Endothelial cell of umbilical vein (primary cell): ENCODE data around the gene SULT1A2. TPM values are rescaled to one million over a fixed set of nuclear protein-coding genes. Genes with fewer than 3 reads are reported as not detected.

ENCODE experiments used
- BruUV-seq: library from RNA; stranded (reverse); fragments of 400-500 nt; replicated peaks from 2 replicates; lab custom pipeline; 2021; lab: Mats Ljungman, UMichigan
- CTCF ChIA-PET: fragments of 300-600, 350-600 bp; sonication (Branson Sonifier 250); formaldehyde crosslinking; loops from one replicate; lab custom pipeline; 2021; ENCODE audit warnings: antibody characterized with exemption, inconsistent platforms; lab: Charles Lee
- POLR2A ChIA-PET: fragments of 300-600, 350-600 bp; sonication (Branson Sonifier 250); formaldehyde crosslinking; loops from one replicate; lab custom pipeline; 2021; ENCODE audit warnings: antibody characterized with exemption, inconsistent platforms; lab: Charles Lee
- DNase-seq: peaks from one replicate; pipeline ENCODE4 v3.0.0-alpha.2; 2011; ENCODE audit warnings: low read depth, low spot score
- FAIRE-seq: peaks from 2 replicates; lab custom pipeline; 2011; peaks lifted over from hg19 to GRCh38; lab: Jason Lieb, UNC
- H2AFZ ChIP-seq: 2 replicates; pipeline ENCODE4 v1.6.0; 2012; ENCODE audit warnings: low read depth, low read length, control low read depth, inconsistent platforms
- H3K27ac ChIP-seq: 2 replicates; pipeline ENCODE4 v1.5.1; 2011; ENCODE audit warnings: low read depth, mild to moderate bottlenecking, control low read depth, low read length, moderate library complexity; ENCODE audit not compliant: insufficient read depth
- H3K27me3 ChIP-seq, 2 experiments: 2 replicates each; pipeline versions ENCODE4 v1.6.0 to v1.6.1; 2011; ENCODE audit warnings: low read length in 2 of 2, mixed read lengths in 1 of 2; ENCODE audit not compliant: control insufficient read depth in 2 of 2, insufficient read depth in 2 of 2
- H3K36me3 ChIP-seq, 2 experiments: 2 replicates in 1 of 2; 3 replicates in 1 of 2; pipeline ENCODE4 v1.5.1; 2011; ENCODE audit warnings: low read length in 2 of 2, mild to moderate bottlenecking in 1 of 2, moderate library complexity in 1 of 2; ENCODE audit not compliant: control insufficient read depth in 2 of 2, insufficient read depth in 2 of 2; ENCODE audit errors: extremely low read depth in 1 of 2
- H3K4me1 ChIP-seq: 3 replicates; pipeline ENCODE4 v1.5.1; 2011; ENCODE audit warnings: mild to moderate bottlenecking, low read length; ENCODE audit not compliant: control insufficient read depth, insufficient read depth; ENCODE audit errors: extremely low read depth
- H3K4me2 ChIP-seq: 2 replicates; pipeline ENCODE4 v1.6.1; 2011; ENCODE audit warnings: low read length, control low read depth, mixed read lengths; ENCODE audit not compliant: insufficient read depth
- H3K4me3 ChIP-seq, 3 experiments: fragments of 200-600 bp in 1 of 3; sonication (generic), shearing (Covaris generic) in 1 of 3; replicated peaks in 1 of 3; 2 replicates each; pipeline ENCODE4 v1.5.1; 2011 to 2016; ENCODE audit warnings: control low read depth in 3 of 3, low read length in 3 of 3, mild to moderate bottlenecking in 2 of 3, inconsistent platforms in 1 of 3, low read depth in 1 of 3, moderate library complexity in 1 of 3; ENCODE audit not compliant: insufficient read depth in 1 of 3
- H3K79me2 ChIP-seq: 2 replicates; pipeline ENCODE4 v1.6.0; 2012; ENCODE audit warnings: low read length, inconsistent platforms; ENCODE audit not compliant: control insufficient read depth, insufficient read depth
- H3K9ac ChIP-seq: replicated peaks from 2 replicates; pipeline ENCODE3; 2011; ENCODE audit warnings: low read length, control low read depth; ENCODE audit not compliant: insufficient read depth; ENCODE audit errors: extremely low read depth
- H3K9me1 ChIP-seq: replicated peaks from 3 replicates; pipeline ENCODE4 v1.6.0; 2011; ENCODE audit warnings: mild to moderate bottlenecking, low read length; ENCODE audit not compliant: control insufficient read depth, insufficient read depth; ENCODE audit errors: extremely low read depth
- H3K9me3 ChIP-seq: replicated peaks from 2 replicates; pipeline ENCODE4 v1.5.1; 2012; ENCODE audit warnings: low read length, inconsistent platforms; ENCODE audit not compliant: control insufficient read depth, insufficient read depth
- H4K20me1 ChIP-seq: replicated peaks from 2 replicates; pipeline ENCODE3; 2011; ENCODE audit warnings: mild to moderate bottlenecking, low read length; ENCODE audit not compliant: control insufficient read depth, insufficient read depth; ENCODE audit errors: extremely low read depth
- EZH2 ChIP-seq: IDR thresholded peaks from 2 replicates; pipeline ENCODE4 v1.6.1; 2012; ENCODE audit warnings: borderline replicate concordance, low read depth, mild to moderate bottlenecking, moderate library complexity, low read length, inconsistent platforms; ENCODE audit not compliant: severe bottlenecking
- FOS ChIP-seq: IDR thresholded peaks from 2 replicates; pipeline ENCODE4 v1.6.1; 2011; ENCODE audit warnings: mild to moderate bottlenecking, low read length, moderate library complexity, borderline replicate concordance; ENCODE audit not compliant: insufficient read depth
- GATA2 ChIP-seq: IDR thresholded peaks from 2 replicates; pipeline ENCODE4 v1.7.0; 2011; ENCODE audit warnings: low read depth, mild to moderate bottlenecking, moderate library complexity, mixed read lengths, low read length; ENCODE audit not compliant: insufficient read length, insufficient read depth
- JUN ChIP-seq: IDR thresholded peaks from 2 replicates; pipeline ENCODE4 v1.6.1; 2011; ENCODE audit warnings: borderline replicate concordance, low read depth; ENCODE audit not compliant: insufficient read length, insufficient read depth
- MYC ChIP-seq: IDR thresholded peaks from one replicate; pipeline ENCODE4 v1.6.1; 2011; ENCODE audit warnings: mild to moderate bottlenecking, low read depth, low read length
- POLR2A ChIP-seq: IDR thresholded peaks from 2 replicates; pipeline ENCODE4 v1.6.1; 2012; ENCODE audit warnings: low read depth, mild to moderate bottlenecking, control low read depth, low read length
- POLR2AphosphoS5 ChIP-seq: IDR thresholded peaks from 2 replicates; pipeline ENCODE4 v1.6.1; 2012; ENCODE audit warnings: low read depth, mild to moderate bottlenecking, control low read depth, low read length, moderate library complexity; ENCODE audit not compliant: insufficient read depth
- dilution Hi-C: fragments of 300-500 bp; cut with MboI; formaldehyde crosslinking; loops from one replicate; pipeline ENCODE4 v1.15.0; 2019; ENCODE audit warnings: low sequenced_read_pairs; ENCODE audit not compliant: extremely low pct_ligation_motif_present
- intact Hi-C: fragments of 100-400 bp; cut with micrococcal nuclease; formaldehyde crosslinking; loops from one replicate; pipeline ENCODE4 v1.10.0; 2022
- polyA plus RNA-seq, 4 experiments: library from polyadenylated mRNA; depleted of rRNA in 3 of 4; stranded (reverse) in 3 of 4; unstranded in 1 of 4; fragments of >200 nt; gene quantifications; 2 replicates each; pipeline versions ENCODE4 v1.2.1 to v1.2.3, GENCODE V29; 2011 to 2012; ENCODE audit warnings: missing spikeins in 1 of 4
- total RNA-seq: library from RNA; stranded (reverse); gene quantifications from 2 replicates; pipeline ENCODE4 v1.2.3, GENCODE V29; 2021
- TF ChIP-seq, protein P1 (sequence below): IDR thresholded peaks from 2 replicates; pipeline ENCODE4 v1.6.1; 2011; ENCODE audit not compliant: insufficient read depth, insufficient read length
- TF ChIP-seq, protein P2 (sequence below), 2 donors: IDR thresholded peaks; 1 replicate in 1 of 2; 2 replicates in 1 of 2; pipeline ENCODE4 v1.5.1; 2011; ENCODE audit warnings: low read length in 2 of 2, mild to moderate bottlenecking in 2 of 2, moderate library complexity in 2 of 2, control low read depth in 1 of 2, inconsistent platforms in 1 of 2, low read depth in 1 of 2; ENCODE audit not compliant: insufficient read depth in 1 of 2; ENCODE audit errors: extremely low read depth in 1 of 2

The SULT1A2 gene
- total and polyA plus RNA-seq, 2 donors (not counting 3 experiments of a cell fraction or from before 2014, with no cell fraction given), result not detected

DNA sequence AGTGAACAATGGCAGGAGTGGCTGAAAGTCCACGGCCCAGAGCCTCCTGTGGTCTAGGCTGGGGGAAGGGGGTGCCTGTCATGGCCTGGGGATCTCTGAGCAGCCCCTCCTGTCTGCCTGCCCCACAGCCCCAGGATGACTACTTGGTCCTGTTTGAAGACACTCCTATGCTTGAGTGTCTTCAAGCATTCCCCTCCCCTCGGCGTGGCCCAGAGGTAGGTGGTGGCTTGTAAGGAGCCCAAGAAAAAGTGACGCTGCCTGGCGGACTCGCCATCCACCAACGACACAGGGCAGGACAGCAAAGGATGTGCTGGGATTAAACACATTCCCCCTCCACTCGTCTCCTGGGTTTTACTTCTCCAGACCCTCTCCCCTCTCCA, 7.3 kb upstream of the SULT1A2 start:
- DNase-seq (no peak), FAIRE-seq (no peak)
- no peak for TF ChIP-seq POLR2A
- TF ChIP-seq, protein P1, sequence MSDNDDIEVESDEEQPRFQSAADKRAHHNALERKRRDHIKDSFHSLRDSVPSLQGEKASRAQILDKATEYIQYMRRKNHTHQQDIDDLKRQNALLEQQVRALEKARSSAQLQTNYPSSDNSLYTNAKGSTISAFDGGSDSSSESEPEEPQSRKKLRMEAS, result no peak
- TF ChIP-seq MYC, result no peak
- no peak for TF ChIP-seq POLR2AphosphoS5
- TF ChIP-seq GATA2, result no peak
- TF ChIP-seq JUN, result no peak
- TF ChIP-seq FOS, result no peak
- TF ChIP-seq EZH2, result no peak
- TF ChIP-seq, protein P2, sequence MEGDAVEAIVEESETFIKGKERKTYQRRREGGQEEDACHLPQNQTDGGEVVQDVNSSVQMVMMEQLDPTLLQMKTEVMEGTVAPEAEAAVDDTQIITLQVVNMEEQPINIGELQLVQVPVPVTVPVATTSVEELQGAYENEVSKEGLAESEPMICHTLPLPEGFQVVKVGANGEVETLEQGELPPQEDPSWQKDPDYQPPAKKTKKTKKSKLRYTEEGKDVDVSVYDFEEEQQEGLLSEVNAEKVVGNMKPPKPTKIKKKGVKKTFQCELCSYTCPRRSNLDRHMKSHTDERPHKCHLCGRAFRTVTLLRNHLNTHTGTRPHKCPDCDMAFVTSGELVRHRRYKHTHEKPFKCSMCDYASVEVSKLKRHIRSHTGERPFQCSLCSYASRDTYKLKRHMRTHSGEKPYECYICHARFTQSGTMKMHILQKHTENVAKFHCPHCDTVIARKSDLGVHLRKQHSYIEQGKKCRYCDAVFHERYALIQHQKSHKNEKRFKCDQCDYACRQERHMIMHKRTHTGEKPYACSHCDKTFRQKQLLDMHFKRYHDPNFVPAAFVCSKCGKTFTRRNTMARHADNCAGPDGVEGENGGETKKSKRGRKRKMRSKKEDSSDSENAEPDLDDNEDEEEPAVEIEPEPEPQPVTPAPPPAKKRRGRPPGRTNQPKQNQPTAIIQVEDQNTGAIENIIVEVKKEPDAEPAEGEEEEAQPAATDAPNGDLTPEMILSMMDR (IDR thresholded peaks at IDR 0.05; ENCODE audit: extremely low read depth in 1 of 2, insufficient read depth in 1 of 2, low read depth in 1 of 2, low read length in 2 of 2), result no peak
- intact Hi-C loops, result no loop called here
- H3K9me3 ChIP-seq, result no peaks in the 10 kb centered on the region
- H2AFZ ChIP-seq, result no peak overlapping the region
- no peaks in the 10 kb centered on the region for H3K79me2 ChIP-seq
- BruUV-seq, result no TSS peak
- CTCF ChIA-PET, result interaction anchor here (0.8 to 1.7 kb wide), 3 partner anchors 11 to 287 kb away, joined by 3 read pairs; no protein-coding TSS in a partner anchor
- H3K27ac ChIP-seq, result no peak overlapping the region
- dilution Hi-C loops, result no loop called here
- H3K9ac ChIP-seq, result no peak overlapping the region
- no peaks in the 10 kb centered on the region for H4K20me1 ChIP-seq
- no peaks in the 10 kb centered on the region for H3K9me1 ChIP-seq
- no peaks in the 10 kb centered on the region for H3K4me1 ChIP-seq
- H3K4me3 ChIP-seq, result no peak overlapping the region
- no peaks in the 10 kb centered on the region for H3K36me3 ChIP-seq
- H3K27me3 ChIP-seq, result no peaks in the 10 kb centered on the region
- POLR2A ChIA-PET, result no interaction called here
- H3K4me2 ChIP-seq, result no peak overlapping the region
